WERI-Rb-1 (cell line): ENCODE data around the gene TRAM2.

ENCODE experiments used
- DNase-seq: peaks from one replicate; pipeline ENCODE4 v3.0.0-alpha.2; 2020
- H3K27ac ChIP-seq: fragments of 250-450 bp; sonication (Bioruptor Pico); 2 replicates; pipeline ENCODE4 v1.5.1; 2020; ENCODE audit warnings: mild to moderate bottlenecking, moderate library complexity
- H3K27me3 ChIP-seq: fragments of 250-450 bp; sonication (Bioruptor Pico); 2 replicates; pipeline ENCODE4 v1.5.1; 2021; ENCODE audit warnings: mild to moderate bottlenecking, low read depth, moderate library complexity; ENCODE audit not compliant: insufficient read depth, severe bottlenecking
- H3K36me3 ChIP-seq: fragments of 250-450 bp; sonication (Bioruptor Pico); 2 replicates; pipeline ENCODE4 v1.5.1; 2020; ENCODE audit warnings: mild to moderate bottlenecking, moderate library complexity
- H3K4me3 ChIP-seq: 2 replicates; pipeline ENCODE4 v1.5.1; 2011; ENCODE audit warnings: low read depth, mild to moderate bottlenecking, control low read depth, low read length
- H3K9me3 ChIP-seq: fragments of 250-450 bp; sonication (Bioruptor Pico); 2 replicates; pipeline ENCODE4 v1.5.1; 2021; ENCODE audit warnings: mild to moderate bottlenecking, moderate library complexity; ENCODE audit not compliant: severe bottlenecking
- CTCF ChIP-seq: IDR thresholded peaks from 2 replicates; pipeline ENCODE4 v1.5.1; 2011; ENCODE audit warnings: low read depth, mild to moderate bottlenecking, control low read depth, inconsistent platforms, low read length

The TRAM2 gene

GRCh38 chr6:52500238-52501129, 76.4 kb downstream of the TRAM2 start:
- no peak for TF ChIP-seq CTCF
- DNase-seq = no peak
- Histone ChIP-seq H3K4me3 (no peak overlapping the region), H3K9me3 (no peaks in the 10 kb centered on the region), H3K27me3 (no peaks in the 10 kb centered on the region), H3K36me3 (peaks cover 26% of the 10 kb centered on the region), H3K27ac (peak overlapping the region; percentile 76)

- Histone ChIP-seq H3K27me3 (no peaks in the 10 kb centered on the region), H3K4me3 (no peak overlapping the region), H3K36me3 (peaks cover 19% of the 10 kb centered on the region), H3K27ac (peak overlapping the region; percentile 76), H3K9me3 (peaks cover 1% of the 10 kb centered on the region)
- peak; percentile 47; the same call in 1 of the 2 replicates for TF ChIP-seq CTCF
- peak; percentile 52 for DNase-seq
These were observed 77.1 kb downstream of the TRAM2 start for GRCh38 chr6:52499681-52500236.

GRCh38 chr6:52499026-52499425, 77.8 kb downstream of the TRAM2 start:
- H3K27me3 ChIP-seq = no peaks in the 10 kb centered on the region
- no peak overlapping the region for H3K4me3 ChIP-seq
- H3K36me3 ChIP-seq = peaks cover 24% of the 10 kb centered on the region
- peak; percentile 53 for DNase-seq
- peak overlapping the region; percentile 76 for H3K27ac ChIP-seq
- TF ChIP-seq CTCF = no peak
- peaks cover 3% of the 10 kb centered on the region for H3K9me3 ChIP-seq

DNA sequence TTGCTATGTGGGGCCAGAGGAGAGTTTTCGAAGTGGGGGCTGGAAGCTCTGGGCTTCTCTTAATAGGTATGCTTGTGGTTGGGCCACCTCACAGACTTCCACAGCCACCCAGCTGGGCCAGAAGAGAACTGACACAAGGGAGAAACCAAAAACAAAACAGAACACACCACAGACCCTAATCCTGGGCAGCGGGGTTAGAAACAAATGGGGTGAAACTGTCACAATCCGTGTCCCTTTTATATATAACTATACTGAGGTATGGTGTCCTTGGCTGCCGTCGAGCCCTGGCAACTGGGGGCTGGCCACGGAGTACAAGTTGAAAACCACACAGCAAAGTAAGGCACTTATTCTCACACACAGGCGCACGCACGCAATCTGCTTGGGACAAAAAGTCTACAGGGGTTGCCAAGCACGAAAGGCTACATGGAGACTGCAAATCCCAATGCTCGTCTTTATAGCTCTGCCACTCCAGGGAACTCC, 78.3 kb downstream of the TRAM2 start:
- H3K27ac ChIP-seq = peak overlapping the region; percentile 76

DNA sequence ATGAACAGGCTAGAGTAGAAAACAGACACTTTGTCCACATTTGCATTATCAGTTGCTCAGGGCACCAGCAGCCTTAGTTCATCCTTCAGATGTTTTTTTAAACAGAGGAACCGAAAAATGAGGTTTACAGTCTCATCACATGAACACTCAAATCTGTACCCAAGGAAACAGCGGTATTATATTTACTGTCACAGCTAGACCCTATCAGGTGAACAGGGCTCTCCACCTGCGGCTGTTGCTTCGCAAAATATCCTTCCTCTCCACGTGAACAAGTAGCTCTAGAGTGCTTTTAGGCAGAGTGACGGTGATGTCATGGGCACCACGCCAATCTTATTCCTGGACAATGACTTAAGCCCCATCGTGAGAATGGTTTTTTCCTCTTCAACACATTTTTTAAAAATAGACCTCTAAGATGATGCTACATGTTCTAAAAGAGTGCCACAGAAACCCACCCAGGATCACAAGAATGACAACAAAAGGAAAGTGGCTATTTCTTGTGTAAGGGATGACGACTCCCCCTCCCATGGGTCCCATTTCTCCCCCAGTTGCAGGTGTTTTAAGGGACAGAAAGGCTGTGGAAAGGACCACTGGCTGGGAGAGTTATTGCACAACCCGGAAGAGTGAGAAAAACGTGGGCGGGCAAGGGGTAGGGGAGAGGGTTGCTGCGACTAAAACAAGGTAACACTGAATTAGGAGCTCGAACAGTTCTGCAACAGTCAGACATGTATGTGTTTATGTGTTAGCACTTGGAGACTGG, 79.0 kb downstream of the TRAM2 start:
- Histone ChIP-seq H3K36me3 (peaks cover 18% of the 10 kb centered on the region), H3K4me3 (no peak overlapping the region)

More for the DNA sequence above, 78.3 kb downstream of the TRAM2 start:
- DNase-seq = peak; percentile 39
- peaks cover 3% of the 10 kb centered on the region for H3K9me3 ChIP-seq
- H3K36me3 ChIP-seq = peaks cover 24% of the 10 kb centered on the region
- no peak overlapping the region for H3K4me3 ChIP-seq
- TF ChIP-seq CTCF = no peak
- H3K27me3 ChIP-seq = no peaks in the 10 kb centered on the region

More for the DNA sequence above, 79.0 kb downstream of the TRAM2 start:
- Histone ChIP-seq H3K27me3 (no peaks in the 10 kb centered on the region), H3K27ac (no peak overlapping the region), H3K9me3 (peaks cover 3% of the 10 kb centered on the region)
- no peak for TF ChIP-seq CTCF
- DNase-seq = no peak
